Common myeloid progenitor, CD34-positive (primary cell): Measurements from ENCODE around the gene KHSRP.

Experiments used
- CTCF ChIA-PET: fragments of 350-600 bp; sonication (Branson Sonifier 250); formaldehyde crosslinking; loops from one replicate; lab custom pipeline; 2021; ENCODE audit warnings: antibody characterized with exemption; lab: Charles Lee
- POLR2A ChIA-PET: fragments of 350-600 bp; sonication (Branson Sonifier 250); formaldehyde crosslinking; loops from one replicate; lab custom pipeline; 2021; ENCODE audit warnings: antibody characterized with exemption; lab: Charles Lee
- DNase-seq, 3 donors: peaks; one replicate each; pipeline versions ENCODE4 v3.0.0 to v3.0.0-alpha.2; 2013
- H3K27ac ChIP-seq, 2 experiments: 1 replicate in 1 of 2; 2 replicates in 1 of 2; pipeline ENCODE4 v1.7.0; 2013; ENCODE audit warnings: inconsistent platforms in 2 of 2, low read length in 2 of 2, mild to moderate bottlenecking in 2 of 2, low read depth in 1 of 2, moderate library complexity in 1 of 2; ENCODE audit not compliant: severe bottlenecking in 2 of 2, insufficient read depth in 1 of 2, poor library complexity in 1 of 2
- H3K27me3 ChIP-seq, 5 experiments: replicated peaks in 2 of 5; 1 replicate in 3 of 5; 2 replicates in 2 of 5; pipeline versions ENCODE4 v1.6.1 to v1.7.0; 2013; ENCODE audit warnings: low read length in 4 of 5, mild to moderate bottlenecking in 2 of 5, moderate library complexity in 2 of 5, inconsistent platforms in 1 of 5; ENCODE audit not compliant: insufficient read depth in 5 of 5, control insufficient read depth in 4 of 5
- H3K36me3 ChIP-seq, 4 experiments: 1 replicate in 2 of 4; 2 replicates in 2 of 4; pipeline versions ENCODE4 v1.6.1 to v1.7.0; 2013; ENCODE audit warnings: low read length in 3 of 4, control low read depth in 1 of 4, mild to moderate bottlenecking in 1 of 4; ENCODE audit not compliant: control insufficient read depth in 4 of 4, insufficient read depth in 4 of 4
- H3K4me1 ChIP-seq, 4 experiments: 1 replicate in 3 of 4; 2 replicates in 1 of 4; pipeline versions ENCODE4 v1.6.1 to v1.7.1; 2013; ENCODE audit warnings: low read length in 3 of 4, mild to moderate bottlenecking in 3 of 4, control low read depth in 1 of 4, inconsistent platforms in 1 of 4, moderate library complexity in 1 of 4; ENCODE audit not compliant: control insufficient read depth in 4 of 4, insufficient read depth in 4 of 4; ENCODE audit errors: control extremely low read depth in 1 of 4
- H3K4me3 ChIP-seq, 7 experiments: 1 replicate in 4 of 7; 2 replicates in 3 of 7; pipeline versions ENCODE4 v1.5.1 to v1.7.0; 2013; ENCODE audit warnings: mild to moderate bottlenecking in 7 of 7, low read length in 6 of 7, moderate library complexity in 6 of 7, inconsistent platforms in 2 of 7, low read depth in 2 of 7, control low read depth in 1 of 7; ENCODE audit not compliant: insufficient read depth in 4 of 7, control insufficient read depth in 1 of 7; ENCODE audit errors: extremely low read depth in 1 of 7
- H3K9me3 ChIP-seq, 5 experiments: 1 replicate in 4 of 5; 2 replicates in 1 of 5; pipeline versions ENCODE4 v1.6.1 to v1.7.1; 2013; ENCODE audit warnings: low read length in 4 of 5, mild to moderate bottlenecking in 2 of 5, inconsistent platforms in 1 of 5, low read depth in 1 of 5, moderate library complexity in 1 of 5; ENCODE audit not compliant: control insufficient read depth in 4 of 5, insufficient read depth in 2 of 5; ENCODE audit errors: control extremely low read depth in 1 of 5
- WGBS: methylation state at CpG from one replicate; pipeline ENCODE4 v1.1.5; 2013; ENCODE audit not compliant: insufficient coverage; 5-methylcytosine and 5-hydroxymethylcytosine counted together

KHSRP gene

GRCh38 chr19:6412447-6413091 lies 12.0 kb downstream of the KHSRP start:
- no peak overlapping the region for H3K27ac ChIP-seq

DNA sequence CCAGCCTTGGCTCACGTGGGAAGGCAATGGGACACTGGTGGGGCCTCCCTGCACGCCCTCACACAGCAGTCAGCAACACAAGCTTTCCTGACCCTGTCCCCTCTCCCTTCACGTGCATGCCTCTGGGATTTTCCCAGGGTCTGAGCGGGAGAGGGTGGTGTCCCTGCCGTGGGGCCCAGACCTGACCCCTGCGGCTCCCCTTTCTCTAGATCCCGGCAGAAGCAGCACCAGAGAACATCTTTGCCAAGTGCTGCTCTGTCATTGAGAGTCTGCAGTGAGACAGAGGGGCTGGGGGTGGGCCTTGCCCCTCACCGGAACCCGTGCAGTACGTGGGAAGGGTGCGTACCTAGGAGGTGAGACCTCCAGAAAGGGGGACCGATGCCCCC lies 12.6 kb downstream of the KHSRP start:
- Histone ChIP-seq H3K27ac (no peak overlapping the region), H3K4me1 (no peaks in the 10 kb centered on the region), H3K4me3 (no peak overlapping the region), H3K27me3 (no peaks in the 10 kb centered on the region), H3K9me3 (no peaks in the 10 kb centered on the region), H3K36me3 (peaks cover 0 to 36% (median 28%) of the 10 kb centered on the region in 4 experiments)
- DNase-seq = no peak
- POLR2A ChIA-PET = interaction anchor here (1.1 kb wide), 1 partner anchor 11 kb away, joined by 4 read pairs; no protein-coding TSS in a partner anchor
- 95% methylated on average over 12 of the region's 12 CpGs for WGBS
- CTCF ChIA-PET = interaction anchor here (0.6 kb wide), 1 partner anchor 94 kb away, joined by 3 read pairs; no protein-coding TSS in a partner anchor

More at GRCh38 chr19:6412447-6413091, 12.0 kb downstream of the KHSRP start:
- peak in 2 of 3 donors; percentile 40 to 53 for DNase-seq
- Histone ChIP-seq H3K27me3 (no peaks in the 10 kb centered on the region), H3K4me3 (no peak overlapping the region), H3K4me1 (no peaks in the 10 kb centered on the region), H3K9me3 (no peaks in the 10 kb centered on the region), H3K36me3 (peaks cover 2 to 41% (median 31%) of the 10 kb centered on the region in 4 experiments)
- 73% methylated on average over 8 of the region's 15 CpGs for WGBS
- ChIA-PET CTCF (interaction anchor here (0.6 kb wide), 1 partner anchor 93 kb away, joined by 3 read pairs; no protein-coding TSS in a partner anchor), POLR2A (interaction anchor here (1.1 kb wide), 1 partner anchor 10 kb away, joined by 4 read pairs; no protein-coding TSS in a partner anchor)

DNA sequence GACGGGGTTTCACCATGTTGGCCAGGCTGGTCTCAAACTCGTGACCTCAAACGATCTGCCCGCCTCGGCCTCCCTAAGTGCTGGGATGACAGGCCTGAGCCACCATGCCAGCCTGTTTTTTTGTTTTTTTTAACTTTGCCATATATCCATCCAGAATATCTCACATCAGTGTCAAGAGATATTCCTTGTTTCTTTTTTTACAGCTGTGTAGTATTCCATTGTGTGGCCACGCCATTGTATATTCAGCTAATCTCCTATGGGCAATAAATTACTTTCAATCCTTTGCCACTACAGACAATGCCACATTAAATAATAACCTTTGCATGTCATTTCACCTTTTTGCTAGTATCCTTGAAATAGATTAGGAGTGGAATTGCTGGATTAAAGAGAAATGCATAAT lies 15.3 kb downstream of the KHSRP start:
- Histone ChIP-seq H3K36me3 (peaks cover 0 to 9% (median 5%) of the 10 kb centered on the region in 4 experiments), H3K27me3 (no peaks in the 10 kb centered on the region), H3K9me3 (no peaks in the 10 kb centered on the region), H3K4me1 (no peaks in the 10 kb centered on the region), H3K4me3 (no peak overlapping the region), H3K27ac (no peak overlapping the region)
- DNase-seq = no peak
- ChIA-PET CTCF (interaction anchor here (0.6 kb wide), 1 partner anchor 143 kb away, joined by 3 read pairs; no protein-coding TSS in a partner anchor), POLR2A (no interaction called here)
- WGBS = 100% methylated on average over 5 of the region's 6 CpGs

- H3K36me3 ChIP-seq = no peaks in the 10 kb centered on the region
- H3K4me3 ChIP-seq = no peak overlapping the region
- H3K27ac ChIP-seq = no peak overlapping the region
- ChIA-PET CTCF (no interaction called here), POLR2A (no interaction called here)
- no peaks in the 10 kb centered on the region for H3K9me3 ChIP-seq
- no peaks in the 10 kb centered on the region for H3K4me1 ChIP-seq
- H3K27me3 ChIP-seq = no peaks in the 10 kb centered on the region
- 82% methylated on average over 3 of the region's 5 CpGs for WGBS
- no peak for DNase-seq
Observed at GRCh38 chr19:6406401-6406800, 18.2 kb downstream of the KHSRP start.

GRCh38 chr19:6402837-6403608 lies 21.6 kb downstream of the KHSRP start:
- CTCF ChIA-PET = no interaction called here
- Histone ChIP-seq H3K4me1 (no peaks in the 10 kb centered on the region), H3K27me3 (no peaks in the 10 kb centered on the region), H3K36me3 (no peaks in the 10 kb centered on the region), H3K4me3 (no peak overlapping the region), H3K27ac (no peak overlapping the region), H3K9me3 (no peaks in the 10 kb centered on the region)
- 95% methylated on average over 20 of the region's 22 CpGs for WGBS
- POLR2A ChIA-PET = interaction anchor here (0.6 kb wide), 1 partner anchor 164 kb away, joined by 3 read pairs; no protein-coding TSS in a partner anchor
- DNase-seq = no peak

DNA sequence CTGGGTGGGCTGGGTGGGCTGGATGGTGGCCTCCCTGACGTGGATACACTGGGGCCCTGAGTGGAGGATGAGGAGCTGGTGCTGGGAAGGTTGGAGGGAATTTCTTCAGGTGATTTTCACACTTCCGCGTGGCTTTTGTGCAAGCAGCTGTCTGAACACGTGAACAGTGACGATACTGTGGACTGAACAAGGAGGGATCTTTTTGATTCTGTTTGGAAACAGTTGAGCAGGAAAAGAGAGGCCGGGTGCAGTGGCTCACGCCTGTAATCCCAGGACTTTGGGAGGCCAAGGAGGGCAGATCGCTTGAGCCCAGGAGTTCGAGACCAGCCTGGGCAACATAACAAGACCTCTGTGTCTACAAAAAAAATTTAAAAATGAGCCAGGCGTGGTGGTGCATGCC lies 22.6 kb downstream of the KHSRP start:
- no peaks in the 10 kb centered on the region for H3K36me3 ChIP-seq
- H3K9me3 ChIP-seq = no peaks in the 10 kb centered on the region
- H3K4me1 ChIP-seq = no peaks in the 10 kb centered on the region
- no peaks in the 10 kb centered on the region for H3K27me3 ChIP-seq
- 98% methylated on average over 8 of the region's 10 CpGs for whole genome bisulfite sequencing
- POLR2A ChIA-PET = interaction anchor here (0.9 kb wide), 1 partner anchor 9 kb away, joined by 3 read pairs; no protein-coding TSS in a partner anchor
- DNase-seq = no peak
- CTCF ChIA-PET = no interaction called here
- no peak overlapping the region for H3K27ac ChIP-seq
- no peak overlapping the region for H3K4me3 ChIP-seq
